22Rv1 (cell line): ENCODE results near the gene BBS12.

ENCODE experiments used
- ZFX ChIP-seq: fragments of 450-650 bp; IDR thresholded peaks from 2 replicates; pipeline ENCODE4 v1.6.1; 2017; ENCODE audit warnings: antibody characterized with exemption, borderline replicate concordance
- TF ChIP-seq, protein P1 (sequence below): fragments of 450-650 bp; IDR thresholded peaks from 2 replicates; pipeline ENCODE4 v1.5.1; 2017; ENCODE audit warnings: mild to moderate bottlenecking

DNA sequence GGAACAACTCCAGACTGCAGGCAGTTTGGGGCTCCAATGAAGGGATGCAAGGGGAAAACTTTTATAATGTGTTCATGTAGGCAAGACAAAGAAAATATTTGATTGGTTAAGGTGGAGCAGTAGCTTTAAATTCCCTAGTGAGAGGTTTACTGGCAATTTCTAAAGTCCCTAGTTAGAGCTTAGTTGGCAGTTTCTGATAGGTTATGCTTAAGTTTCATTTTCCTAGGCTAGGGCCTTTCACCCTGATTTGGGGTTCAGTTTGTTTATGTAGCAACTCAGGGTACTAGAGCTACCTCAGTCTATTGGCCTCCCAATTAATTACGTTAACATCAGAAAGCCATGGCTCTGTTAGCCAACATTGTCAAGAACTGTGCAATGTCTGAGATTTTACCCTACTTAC is 14.6 kb downstream of the BBS12 start:
- TF ChIP-seq, protein P1, sequence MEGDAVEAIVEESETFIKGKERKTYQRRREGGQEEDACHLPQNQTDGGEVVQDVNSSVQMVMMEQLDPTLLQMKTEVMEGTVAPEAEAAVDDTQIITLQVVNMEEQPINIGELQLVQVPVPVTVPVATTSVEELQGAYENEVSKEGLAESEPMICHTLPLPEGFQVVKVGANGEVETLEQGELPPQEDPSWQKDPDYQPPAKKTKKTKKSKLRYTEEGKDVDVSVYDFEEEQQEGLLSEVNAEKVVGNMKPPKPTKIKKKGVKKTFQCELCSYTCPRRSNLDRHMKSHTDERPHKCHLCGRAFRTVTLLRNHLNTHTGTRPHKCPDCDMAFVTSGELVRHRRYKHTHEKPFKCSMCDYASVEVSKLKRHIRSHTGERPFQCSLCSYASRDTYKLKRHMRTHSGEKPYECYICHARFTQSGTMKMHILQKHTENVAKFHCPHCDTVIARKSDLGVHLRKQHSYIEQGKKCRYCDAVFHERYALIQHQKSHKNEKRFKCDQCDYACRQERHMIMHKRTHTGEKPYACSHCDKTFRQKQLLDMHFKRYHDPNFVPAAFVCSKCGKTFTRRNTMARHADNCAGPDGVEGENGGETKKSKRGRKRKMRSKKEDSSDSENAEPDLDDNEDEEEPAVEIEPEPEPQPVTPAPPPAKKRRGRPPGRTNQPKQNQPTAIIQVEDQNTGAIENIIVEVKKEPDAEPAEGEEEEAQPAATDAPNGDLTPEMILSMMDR: no peak
- no peak for TF ChIP-seq ZFX
